Neural progenitor cell (in vitro differentiated cells): ENCODE measurements around the gene CAPZA1. TPM values are rescaled to one million over a fixed set of nuclear protein-coding genes. Genes with fewer than 3 reads are reported as not detected.

Experiments
- DNase-seq: peaks from one replicate; pipeline ENCODE4 v3.0.0-alpha.2; 2016; ENCODE audit warnings: low spot score
- H2AFZ ChIP-seq: fragments of 200-600 bp; sonication (generic); replicated peaks from 2 replicates; pipeline ENCODE4 v1.6.1; 2016; ENCODE audit warnings: antibody characterized with exemption
- H3F3A ChIP-seq: fragments of 200-600 bp; sonication (generic); 2 replicates; pipeline ENCODE4 v1.6.1; 2016; ENCODE audit warnings: antibody characterized with exemption, low read depth
- H3K27ac ChIP-seq: fragments of 200-600 bp; sonication (generic); 2 replicates; pipeline ENCODE4 v1.5.1; 2016; ENCODE audit warnings: mild to moderate bottlenecking
- H3K27me3 ChIP-seq: fragments of 200-600 bp; sonication (generic); 2 replicates; pipeline ENCODE4 v1.6.1; 2016; ENCODE audit warnings: mild to moderate bottlenecking, moderate library complexity
- H3K36me3 ChIP-seq: fragments of 200-600 bp; sonication (generic); 2 replicates; pipeline ENCODE4 v1.5.1; 2016
- H3K4me1 ChIP-seq: fragments of 200-600 bp; sonication (generic); 2 replicates; pipeline ENCODE4 v1.6.1; 2016; ENCODE audit warnings: mixed run types
- H3K4me2 ChIP-seq: fragments of 200-600 bp; sonication (generic); 2 replicates; pipeline ENCODE4 v1.6.1; 2016
- H3K4me3 ChIP-seq: fragments of 200-600 bp; sonication (generic); 2 replicates; pipeline ENCODE4 v1.5.1; 2016
- H3K79me2 ChIP-seq: fragments of 200-600 bp; sonication (generic); 2 replicates; pipeline ENCODE4 v1.6.1; 2016; ENCODE audit warnings: low read depth
- H3K9ac ChIP-seq: fragments of 200-600 bp; sonication (generic); 2 replicates; pipeline ENCODE4 v1.6.1; 2016
- H3K9me3 ChIP-seq: fragments of 200-600 bp; sonication (generic); 2 replicates; pipeline ENCODE4 v1.5.1; 2016; ENCODE audit warnings: low read depth
- H4K20me1 ChIP-seq: fragments of 200-600 bp; sonication (generic); 2 replicates; pipeline ENCODE4 v1.6.1; 2016; ENCODE audit warnings: low read depth
- H3K27ac Mint-ChIP-seq: 3 replicates; pipeline ENCODE4 v1.8.0; 2021; ENCODE audit warnings: mixed read lengths
- H3K27me3 Mint-ChIP-seq: 2 replicates; pipeline ENCODE4 v1.8.0; 2022; ENCODE audit warnings: low read depth, mild to moderate bottlenecking, inconsistent platforms, moderate library complexity, mixed read lengths; ENCODE audit not compliant: insufficient read depth
- H3K36me3 Mint-ChIP-seq: 3 replicates; pipeline ENCODE4 v1.8.0; 2021; ENCODE audit warnings: mixed read lengths
- H3K4me1 Mint-ChIP-seq: 3 replicates; pipeline ENCODE4 v1.8.0; 2021; ENCODE audit warnings: mixed read lengths
- H3K4me3 Mint-ChIP-seq: 3 replicates; pipeline ENCODE4 v1.8.0; 2021; ENCODE audit warnings: mild to moderate bottlenecking, moderate library complexity, mixed read lengths
- H3K9me3 Mint-ChIP-seq: 3 replicates; pipeline ENCODE4 v1.8.0; 2020; ENCODE audit warnings: mixed read lengths
- EZH2 ChIP-seq: fragments of 200-600 bp; sonication (generic); IDR thresholded peaks from 2 replicates; pipeline ENCODE4 v1.6.1; 2017; ENCODE audit warnings: antibody characterized with exemption, mild to moderate bottlenecking, moderate library complexity
- EZH2phosphoT487 ChIP-seq: fragments of 200-600 bp; sonication (generic); IDR thresholded peaks from 2 replicates; pipeline ENCODE4 v1.6.1; 2017; ENCODE audit warnings: antibody characterized with exemption
- total RNA-seq: library from RNA; depleted of rRNA; stranded (reverse); fragments of >200 nt; gene quantifications from 2 replicates; pipeline ENCODE4 v1.2.3, GENCODE V29; 2015; ENCODE audit warnings: low replicate concordance
- TF ChIP-seq, protein P1 (sequence below): fragments of 200-600 bp; sonication (generic); IDR thresholded peaks from 2 replicates; pipeline ENCODE4 v1.5.1; 2017; ENCODE audit warnings: antibody characterized with exemption, mild to moderate bottlenecking

The CAPZA1 gene
- total RNA-seq, 1 donor from 2014 or later: 218 TPM

DNA sequence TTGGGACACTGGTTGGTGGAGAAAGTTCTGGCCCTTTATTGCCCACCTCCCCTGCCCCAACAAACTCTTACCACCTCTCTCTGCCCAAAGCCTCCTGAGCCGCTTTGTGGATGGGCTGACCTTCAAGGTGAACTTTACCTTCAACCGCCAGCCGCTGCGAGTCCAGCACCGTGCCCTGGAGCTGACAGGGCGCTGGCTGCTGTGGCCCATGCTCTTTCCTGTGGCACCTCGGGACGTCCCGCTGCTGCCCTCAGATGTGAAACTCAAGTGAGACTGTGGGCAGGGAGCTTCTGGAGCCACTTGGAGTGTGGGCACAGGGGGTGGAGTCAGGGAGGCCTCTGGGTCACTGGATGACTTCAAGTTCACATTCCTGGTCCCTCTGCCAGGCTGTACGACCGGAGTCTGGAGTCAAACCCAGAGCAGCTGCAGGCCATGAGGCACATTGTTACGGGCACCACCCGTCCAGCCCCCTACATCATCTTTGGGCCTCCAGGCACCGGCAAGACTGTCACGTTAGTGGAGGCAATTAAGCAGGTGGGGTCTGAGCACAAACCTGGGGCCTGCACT is 74.8 kb downstream of the CAPZA1 start:
- no peaks in the 10 kb centered on the region for H3K4me1 ChIP-seq
- peaks cover 6% of the 10 kb centered on the region for H4K20me1 ChIP-seq
- H3F3A ChIP-seq: no peaks in the 10 kb centered on the region
- no peak overlapping the region for H3K27ac ChIP-seq
- H3K9ac ChIP-seq: no peak overlapping the region
- DNase-seq: no peak
- TF ChIP-seq, protein P1, sequence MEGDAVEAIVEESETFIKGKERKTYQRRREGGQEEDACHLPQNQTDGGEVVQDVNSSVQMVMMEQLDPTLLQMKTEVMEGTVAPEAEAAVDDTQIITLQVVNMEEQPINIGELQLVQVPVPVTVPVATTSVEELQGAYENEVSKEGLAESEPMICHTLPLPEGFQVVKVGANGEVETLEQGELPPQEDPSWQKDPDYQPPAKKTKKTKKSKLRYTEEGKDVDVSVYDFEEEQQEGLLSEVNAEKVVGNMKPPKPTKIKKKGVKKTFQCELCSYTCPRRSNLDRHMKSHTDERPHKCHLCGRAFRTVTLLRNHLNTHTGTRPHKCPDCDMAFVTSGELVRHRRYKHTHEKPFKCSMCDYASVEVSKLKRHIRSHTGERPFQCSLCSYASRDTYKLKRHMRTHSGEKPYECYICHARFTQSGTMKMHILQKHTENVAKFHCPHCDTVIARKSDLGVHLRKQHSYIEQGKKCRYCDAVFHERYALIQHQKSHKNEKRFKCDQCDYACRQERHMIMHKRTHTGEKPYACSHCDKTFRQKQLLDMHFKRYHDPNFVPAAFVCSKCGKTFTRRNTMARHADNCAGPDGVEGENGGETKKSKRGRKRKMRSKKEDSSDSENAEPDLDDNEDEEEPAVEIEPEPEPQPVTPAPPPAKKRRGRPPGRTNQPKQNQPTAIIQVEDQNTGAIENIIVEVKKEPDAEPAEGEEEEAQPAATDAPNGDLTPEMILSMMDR: no peak
- TF ChIP-seq EZH2phosphoT487 (no peak), EZH2 (no peak)
- no peaks in the 10 kb centered on the region for H3K9me3 ChIP-seq
- no peak overlapping the region for H3K4me3 ChIP-seq
- no peaks in the 10 kb centered on the region for H3K36me3 ChIP-seq
- Mint-ChIP-seq H3K27ac (no peak overlapping the region), H3K9me3 (no peaks in the 10 kb centered on the region), H3K27me3 (peaks cover 4% of the 10 kb centered on the region), H3K36me3 (peaks cover 41% of the 10 kb centered on the region), H3K4me1 (peaks cover 3% of the 10 kb centered on the region), H3K4me3 (no peak overlapping the region)
- no peaks in the 10 kb centered on the region for H3K27me3 ChIP-seq
- H2AFZ ChIP-seq: no peak overlapping the region
- no peak overlapping the region for H3K4me2 ChIP-seq
- H3K79me2 ChIP-seq: no peaks in the 10 kb centered on the region

DNA sequence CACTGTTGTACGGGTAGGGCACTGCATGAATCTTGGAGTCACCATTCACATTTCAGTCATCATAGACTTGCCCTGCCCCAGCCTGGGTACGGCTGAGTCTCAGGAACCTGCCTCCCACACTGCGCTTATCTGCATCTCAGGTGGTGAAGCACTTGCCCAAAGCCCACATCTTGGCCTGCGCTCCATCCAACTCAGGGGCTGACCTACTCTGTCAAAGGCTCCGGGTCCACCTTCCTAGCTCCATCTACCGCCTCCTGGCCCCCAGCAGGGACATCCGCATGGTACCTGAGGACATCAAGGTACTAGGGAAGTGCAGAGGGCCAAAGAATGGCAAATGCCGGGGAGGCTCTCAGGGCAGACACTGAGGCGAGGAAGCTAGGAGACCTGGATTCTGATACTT is 75.6 kb downstream of the CAPZA1 start:
- peaks cover 6% of the 10 kb centered on the region for H4K20me1 ChIP-seq
- no peak overlapping the region for H3K4me3 ChIP-seq
- peaks cover 10% of the 10 kb centered on the region for H3K4me1 Mint-ChIP-seq
- no peak for DNase-seq
- TF ChIP-seq EZH2: no peak
- TF ChIP-seq, protein P1: no peak
- TF ChIP-seq EZH2phosphoT487: no peak
- no peaks in the 10 kb centered on the region for H3K9me3 ChIP-seq
- no peak overlapping the region for H3K27ac Mint-ChIP-seq
- no peak overlapping the region for H2AFZ ChIP-seq
- H3K27me3 Mint-ChIP-seq: peaks cover 8% of the 10 kb centered on the region
- H3K4me2 ChIP-seq: no peak overlapping the region
- no peak overlapping the region for H3K4me3 Mint-ChIP-seq
- H3K79me2 ChIP-seq: no peaks in the 10 kb centered on the region
- no peaks in the 10 kb centered on the region for H3K4me1 ChIP-seq
- no peaks in the 10 kb centered on the region for H3K9me3 Mint-ChIP-seq
- no peak overlapping the region for H3K9ac ChIP-seq
- H3K27me3 ChIP-seq: no peaks in the 10 kb centered on the region
- no peaks in the 10 kb centered on the region for H3K36me3 ChIP-seq
- peaks cover 39% of the 10 kb centered on the region for H3K36me3 Mint-ChIP-seq
- no peak overlapping the region for H3K27ac ChIP-seq
- no peaks in the 10 kb centered on the region for H3F3A ChIP-seq

GRCh38 chr1:112696578-112697314 is 77.1 kb downstream of the CAPZA1 start:
- no peak overlapping the region for H3K4me2 ChIP-seq
- no peaks in the 10 kb centered on the region for H3K79me2 ChIP-seq
- TF ChIP-seq EZH2: no peak
- TF ChIP-seq, protein P1: no peak
- no peak for TF ChIP-seq EZH2phosphoT487
- H2AFZ ChIP-seq: no peak overlapping the region
- Mint-ChIP-seq H3K27ac (no peak overlapping the region), H3K4me1 (peaks cover 22% of the 10 kb centered on the region), H3K36me3 (peaks cover 36% of the 10 kb centered on the region), H3K9me3 (no peaks in the 10 kb centered on the region), H3K27me3 (peaks cover 14% of the 10 kb centered on the region), H3K4me3 (no peak overlapping the region)
- peaks cover 9% of the 10 kb centered on the region for H4K20me1 ChIP-seq
- DNase-seq: no peak
- no peak overlapping the region for H3K4me3 ChIP-seq
- H3K27me3 ChIP-seq: no peaks in the 10 kb centered on the region
- no peak overlapping the region for H3K9ac ChIP-seq
- H3K4me1 ChIP-seq: no peaks in the 10 kb centered on the region
- no peak overlapping the region for H3K27ac ChIP-seq
- no peaks in the 10 kb centered on the region for H3F3A ChIP-seq
- no peaks in the 10 kb centered on the region for H3K36me3 ChIP-seq
- no peaks in the 10 kb centered on the region for H3K9me3 ChIP-seq
